Fibroblast of skin of left quadriceps (primary cell): ENCODE data around the gene RUFY1.
"Not testable (repeated sequence)": the region's sequence is repeated elsewhere in the genome, so short reads cannot be mapped to it uniquely, and the experiment has no call there.

ENCODE experiments used
- DNase-seq, 2 experiments: peaks; one replicate each; pipeline ENCODE4 v3.0.0-alpha.2; 2013; ENCODE audit warnings: low read depth in 2 of 2

Gene RUFY1

DNA sequence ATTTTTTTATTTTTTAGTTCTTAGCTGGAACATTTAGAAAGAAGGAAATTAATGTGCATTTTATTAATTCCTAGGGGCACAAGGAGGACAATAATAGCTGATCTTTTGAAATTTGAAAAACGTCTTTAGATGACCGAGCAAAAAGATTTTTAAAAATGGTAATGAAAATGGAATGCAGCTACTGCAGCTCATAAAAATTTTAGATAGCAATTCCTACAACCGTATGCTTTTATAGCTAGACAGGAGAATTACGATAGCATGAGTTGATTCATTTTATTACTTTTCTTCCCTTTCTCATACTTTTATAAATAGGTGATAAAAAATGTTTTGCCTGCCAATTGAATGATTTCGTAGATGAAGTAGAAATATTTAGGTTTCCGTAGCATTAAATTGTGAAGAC lies 13.7 kb upstream of the RUFY1 start:
- DNase-seq = no peak

- DNase-seq = no peak
Measured at GRCh38 chr5:179542170-179542569, 8.2 kb upstream of the RUFY1 start.

DNA sequence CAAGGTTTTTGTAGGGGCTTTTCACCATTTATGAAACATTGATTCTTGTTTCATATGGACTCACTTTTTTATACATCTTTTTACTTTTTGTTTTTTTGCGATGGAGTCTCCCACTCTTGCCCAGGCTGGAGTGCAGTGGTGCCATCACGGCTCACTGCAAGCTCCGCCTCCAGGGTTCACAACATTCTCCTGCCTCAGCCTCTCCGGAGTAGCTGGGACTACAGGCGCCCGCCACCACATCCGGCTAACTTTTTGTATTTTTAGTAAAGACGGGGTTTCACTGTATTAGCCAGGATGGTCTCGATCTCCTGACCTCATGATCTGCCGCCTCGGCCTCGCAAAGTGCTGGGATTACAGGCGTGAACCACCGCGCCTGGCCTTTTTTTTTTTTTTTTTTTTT lies 7.1 kb upstream of the RUFY1 start:
- not testable (repeated sequence) for DNase-seq

DNA sequence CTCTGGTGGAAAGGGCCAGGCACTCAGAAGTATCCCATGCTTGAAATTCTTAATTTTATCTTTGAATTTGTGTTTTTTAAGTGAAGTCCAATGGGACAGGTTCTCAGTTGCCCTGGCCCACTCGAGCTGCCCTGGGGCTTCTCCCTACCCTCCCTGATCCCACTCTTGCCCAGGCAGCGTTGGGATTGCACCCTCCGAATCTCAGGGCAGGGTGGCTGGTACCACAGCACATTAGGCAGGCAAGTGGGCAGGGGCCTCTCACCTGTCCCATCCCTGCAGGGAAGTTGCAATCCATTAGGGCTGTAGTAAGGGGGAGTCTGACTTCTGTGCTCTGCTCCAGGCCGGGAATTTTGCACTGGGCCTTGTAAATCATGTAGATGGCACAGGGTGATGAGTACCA lies 2.7 kb downstream of the RUFY1 start:
- DNase-seq = no peak

- no peak for DNase-seq
Measured at GRCh38 chr5:179553875-179554274, 3.5 kb downstream of the RUFY1 start.

DNA sequence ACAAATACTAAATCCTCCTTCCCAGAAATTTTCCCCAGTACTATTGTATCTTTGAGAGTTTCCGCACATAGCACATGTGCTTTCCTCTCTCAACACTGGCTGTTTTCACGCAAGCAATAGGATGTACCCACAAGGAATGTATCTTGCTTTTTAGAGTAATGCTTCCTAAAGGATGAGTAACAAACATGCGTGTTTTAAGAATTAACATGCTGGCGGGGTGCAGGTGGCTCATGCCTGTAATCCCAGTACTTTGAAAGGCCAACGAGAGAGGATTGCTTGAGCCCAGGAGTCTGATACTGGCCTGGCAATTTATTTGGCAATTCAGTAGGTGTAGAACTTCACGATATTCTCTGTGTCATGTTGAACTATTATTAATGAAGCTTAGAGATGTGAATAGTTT lies 4.6 kb downstream of the RUFY1 start:
- DNase-seq = no peak

GRCh38 chr5:179558261-179558799 lies 8.0 kb downstream of the RUFY1 start:
- not testable (repeated sequence) for DNase-seq

GRCh38 chr5:179558932-179559283 lies 8.6 kb downstream of the RUFY1 start:
- DNase-seq = no peak

DNA sequence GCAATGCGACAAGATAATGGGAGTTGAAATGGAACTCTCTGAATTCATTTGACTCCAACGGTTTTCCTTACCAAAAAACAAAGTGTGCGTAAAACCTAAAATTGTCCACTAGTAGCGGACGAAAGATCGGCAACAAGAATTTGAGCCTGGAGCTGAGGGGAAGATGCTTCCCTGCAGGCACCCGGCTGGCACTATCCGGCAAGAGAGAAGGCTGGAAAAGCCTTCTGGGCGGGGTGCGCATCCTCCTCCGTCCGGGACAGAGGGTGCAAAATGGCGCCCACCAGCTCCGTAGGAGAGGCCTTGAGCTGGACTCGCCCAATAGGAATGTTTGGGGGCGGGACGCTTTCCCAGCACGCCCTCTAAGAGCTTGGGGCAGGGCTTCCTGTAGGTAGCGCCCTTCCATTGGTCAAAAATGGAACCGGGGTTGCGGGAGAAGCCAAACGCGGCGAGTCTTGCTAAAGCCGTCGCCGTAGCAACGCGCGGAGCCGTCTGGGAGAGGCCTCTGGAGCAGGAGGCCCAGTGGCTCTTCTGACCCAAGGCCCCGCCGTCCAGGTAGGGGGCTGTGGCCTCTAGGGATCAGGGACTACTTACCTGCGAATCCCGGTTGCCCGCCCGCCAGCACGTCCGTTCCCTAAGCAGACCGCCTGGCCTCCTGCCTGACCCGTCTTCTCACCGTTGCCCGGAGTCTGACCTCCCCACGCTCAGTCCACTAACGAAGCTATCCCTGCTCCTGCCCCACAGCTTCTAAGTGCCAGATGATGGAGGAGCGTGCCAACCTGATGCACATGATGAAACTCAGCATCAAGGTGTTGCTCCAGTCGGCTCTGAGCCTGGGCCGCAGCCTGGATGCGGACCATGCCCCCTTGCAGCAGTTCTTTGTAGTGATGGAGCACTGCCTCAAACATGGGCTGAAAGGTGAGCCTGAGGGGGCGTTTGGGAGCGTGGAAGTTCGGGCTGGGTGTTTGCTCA lies 9.2 kb downstream of the RUFY1 start:
- peak; percentile 97 for DNase-seq

DNA sequence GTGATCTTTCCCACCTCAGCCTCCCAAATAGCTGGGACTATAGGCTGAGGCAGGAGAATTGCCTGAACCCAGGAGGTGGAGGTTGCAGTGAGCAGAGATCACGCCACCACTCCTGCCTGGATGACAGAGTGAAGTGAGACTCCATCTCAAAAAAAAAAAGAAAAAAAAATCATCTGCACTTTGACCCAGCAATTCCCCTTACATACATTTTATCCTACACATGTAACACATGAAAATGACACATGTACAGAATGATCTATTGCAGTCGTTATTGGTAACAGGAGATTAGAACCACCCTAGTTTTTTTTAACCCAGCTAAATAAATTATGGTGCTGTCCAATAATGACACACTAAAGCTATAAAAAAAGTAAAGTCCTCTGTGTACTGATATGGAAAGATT lies 14.2 kb downstream of the RUFY1 start:
- no peak for DNase-seq

DNA sequence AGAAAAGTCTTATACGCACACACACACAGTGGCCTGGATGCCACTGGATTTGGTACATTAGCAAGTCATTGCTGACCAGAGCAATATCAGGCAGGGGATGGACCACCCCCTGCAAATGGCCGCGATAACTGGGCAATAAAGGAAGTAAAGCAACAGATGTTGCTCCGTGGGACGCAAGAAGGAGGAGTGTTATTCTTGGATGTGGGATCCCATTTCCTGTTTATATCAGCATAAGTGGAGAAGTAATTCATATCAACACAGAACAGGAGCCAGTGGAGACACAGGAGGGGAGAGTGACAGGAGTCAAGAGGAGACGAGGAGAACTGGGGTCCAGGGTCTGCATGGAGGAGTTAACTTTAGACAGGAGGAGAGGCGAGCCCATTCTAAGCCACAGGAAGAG lies 18.4 kb downstream of the RUFY1 start:
- DNase-seq = no peak

- DNase-seq = no peak
Measured at GRCh38 chr5:179572386-179572785, 22.0 kb downstream of the RUFY1 start.

DNA sequence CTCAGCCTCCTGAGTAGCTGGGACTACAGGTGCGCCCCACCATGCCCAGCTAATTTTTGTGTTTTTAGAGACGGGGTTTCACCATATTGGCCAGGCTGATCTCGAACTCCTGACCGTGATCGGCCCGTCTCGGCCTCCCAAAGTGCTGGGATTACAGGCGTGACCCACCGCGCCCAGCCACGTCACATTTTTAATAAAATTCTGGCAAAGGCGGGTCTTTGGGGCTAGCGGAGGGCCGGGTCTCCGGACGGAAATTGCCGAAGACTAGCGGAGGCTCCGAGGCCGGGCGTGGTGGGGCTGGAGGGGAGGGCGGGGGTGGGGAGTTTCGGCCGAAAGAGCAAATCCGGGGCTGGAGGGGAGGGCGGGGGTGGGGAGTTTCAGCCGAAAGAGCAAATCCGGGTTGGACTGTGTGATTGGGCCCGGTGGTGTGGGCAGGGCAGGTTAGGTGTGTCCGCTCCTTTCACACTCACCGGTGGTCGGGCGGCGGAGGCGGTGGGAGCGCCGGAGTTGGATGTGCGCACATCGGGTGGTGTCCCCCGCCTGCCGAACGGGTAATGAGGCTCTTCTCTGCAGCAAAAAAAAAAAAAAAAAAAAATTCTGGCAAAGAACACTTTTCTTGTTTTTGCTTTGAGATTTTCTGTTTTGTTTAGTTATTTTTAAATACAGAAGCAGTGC lies 27.1 kb downstream of the RUFY1 start:
- no peak for DNase-seq

DNA sequence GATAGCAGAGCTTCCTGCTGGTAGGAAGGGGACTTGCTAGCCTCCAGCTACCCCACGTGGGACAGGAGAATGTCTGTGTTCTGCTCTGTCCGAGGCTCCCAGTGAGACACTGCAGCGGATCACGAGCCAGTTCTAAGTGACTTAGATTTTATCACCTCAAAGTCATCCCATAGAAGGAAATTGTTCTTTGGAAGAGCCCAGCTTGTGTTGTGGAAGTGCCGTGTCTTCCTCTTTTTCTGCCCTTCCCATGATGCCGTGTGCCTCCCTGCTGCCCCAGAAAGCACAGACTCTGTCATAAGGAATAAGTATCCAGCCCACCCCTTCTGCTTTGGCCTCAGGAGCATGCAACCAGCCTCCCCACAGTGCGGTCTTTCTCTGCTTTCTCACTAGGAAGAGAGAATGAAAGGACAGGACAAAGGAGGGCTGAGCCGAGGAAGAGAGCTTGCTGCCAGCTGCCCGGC lies 35.6 kb downstream of the RUFY1 start:
- no peak for DNase-seq

DNA sequence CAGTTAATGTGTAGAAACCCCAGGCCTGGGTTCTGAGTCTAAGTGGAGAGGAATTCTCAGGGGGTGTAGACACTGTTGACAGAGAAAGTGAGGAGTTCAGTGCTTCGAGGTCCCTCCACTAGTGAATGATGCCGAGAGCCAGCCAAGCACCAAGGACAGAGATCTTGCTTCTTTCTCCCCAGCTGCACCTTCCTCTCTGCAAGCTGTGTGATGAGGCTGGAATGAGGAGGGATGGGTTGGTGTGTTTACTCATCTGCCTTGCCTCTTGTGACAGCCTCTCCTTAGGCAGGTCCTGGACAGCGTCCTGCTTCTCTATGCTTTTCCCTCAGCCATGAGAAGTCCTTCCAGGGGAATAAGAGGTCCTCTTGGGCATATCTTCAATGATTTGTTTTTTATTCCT lies 37.8 kb downstream of the RUFY1 start:
- no peak for DNase-seq

DNA sequence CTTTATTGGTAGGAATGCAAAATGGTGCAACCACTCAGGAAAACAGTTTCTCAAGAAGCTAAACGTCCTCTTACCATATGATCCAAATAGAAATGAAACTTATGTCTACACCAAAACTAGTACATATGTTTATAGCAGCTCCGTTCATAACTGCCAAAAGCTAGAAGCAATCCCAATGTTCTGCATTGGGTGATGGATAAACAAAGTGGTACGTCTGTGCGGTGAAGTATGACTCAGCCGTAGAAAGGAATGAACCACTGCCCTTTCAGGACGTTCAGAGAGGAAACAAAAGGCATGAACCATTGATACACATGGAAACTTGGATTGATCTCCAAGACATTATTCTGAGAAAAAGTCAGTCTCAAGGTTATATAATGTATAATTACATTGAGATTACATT lies 45.6 kb downstream of the RUFY1 start:
- DNase-seq = no peak

DNA sequence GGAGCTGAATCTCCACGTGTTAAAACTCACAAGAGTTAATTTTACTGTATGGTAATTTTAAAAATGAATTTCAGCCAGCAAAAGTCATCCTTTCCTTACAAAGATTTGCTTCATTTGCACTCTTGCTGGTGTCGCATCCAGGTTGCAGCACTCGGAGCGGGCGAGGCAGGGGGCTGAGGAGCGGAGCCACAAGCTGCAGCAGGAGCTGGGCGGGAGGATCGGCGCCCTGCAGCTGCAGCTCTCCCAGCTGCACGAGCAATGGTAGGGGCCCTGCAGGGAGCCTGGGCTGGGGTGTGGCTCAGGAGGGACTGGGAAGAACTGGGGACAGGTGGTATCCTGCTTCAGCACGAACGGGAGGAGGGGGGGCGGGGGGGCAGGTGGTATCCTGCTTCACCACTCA lies 46.1 kb downstream of the RUFY1 start:
- no peak for DNase-seq

- DNase-seq = no peak
Measured at GRCh38 chr5:179599100-179599499, 48.7 kb downstream of the RUFY1 start.

- DNase-seq = no peak
Measured at GRCh38 chr5:179599566-179599965, 49.2 kb downstream of the RUFY1 start.

- DNase-seq = no peak
Measured at GRCh38 chr5:179599973-179600372, 49.6 kb downstream of the RUFY1 start.

GRCh38 chr5:179601871-179602625 lies 51.7 kb downstream of the RUFY1 start:
- no peak for DNase-seq

DNA sequence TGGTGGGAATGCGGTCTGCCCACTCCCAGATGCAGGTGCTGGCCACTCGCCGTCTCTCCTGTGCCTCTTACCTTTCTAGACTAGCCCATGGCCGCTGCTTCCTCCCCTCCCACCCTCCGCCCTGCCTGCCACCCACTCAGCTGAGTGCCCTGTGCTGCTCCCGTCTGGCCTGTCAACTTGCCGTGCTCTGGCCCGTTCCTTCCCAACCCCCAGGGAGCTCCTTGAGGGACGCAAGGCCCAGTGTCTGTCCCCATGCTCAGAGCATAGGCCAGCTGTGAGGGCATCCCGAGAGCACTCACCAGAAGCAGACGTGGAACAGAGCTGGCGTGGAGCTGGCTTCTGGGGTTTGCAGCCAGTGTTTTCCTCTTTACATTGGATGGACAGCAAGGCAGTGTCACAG lies 53.0 kb downstream of the RUFY1 start:
- no peak for DNase-seq
